ENCODE data around the gene SNAI1. TPM values are rescaled to one million over a fixed set of nuclear protein-coding genes. Genes with fewer than 3 reads are reported as not detected.
"Not testable (repeated sequence)": the region's sequence is repeated elsewhere in the genome, so short reads cannot be mapped to it uniquely, and the experiment has no call there.

The SNAI1 gene
- total and polyA plus RNA-seq, 5 donors from 2014 or later = 0.34 to 1.4 TPM; not detected in 3

- Histone ChIP-seq H3K9me3 (ENCODE audit: control insufficient read depth in 2 of 2, low read length in 2 of 2) (no peaks in the 10 kb centered on the region), H3K4me1 (ENCODE audit: control insufficient read depth, insufficient read depth, low read length, poor library complexity, severe bottlenecking) (no peaks in the 10 kb centered on the region), H3K27me3 (ENCODE audit: control insufficient read depth, insufficient read depth, low read length) (no peaks in the 10 kb centered on the region), H3K4me3 (ENCODE audit: low read depth, low read length) (no peak overlapping the region), H3K36me3 (ENCODE audit: control insufficient read depth, insufficient read depth, low read length) (no peaks in the 10 kb centered on the region), H3K27ac (ENCODE audit: insufficient read depth, low read length, poor library complexity, severe bottlenecking) (no peak overlapping the region)
- no peaks in the 10 kb centered on the region for H3K4me1 Mint-ChIP-seq
- ATAC-seq (ENCODE audit: low read depth in 2 of 2) (no peak), DNase-seq (no peak)
- no peak overlapping the region for H3K4me3 Mint-ChIP-seq
- H3K36me3 Mint-ChIP-seq = no peaks in the 10 kb centered on the region
- H3K9me3 Mint-ChIP-seq = no peaks in the 10 kb centered on the region
- peaks cover 12% of the 10 kb centered on the region for H3K27me3 Mint-ChIP-seq
- H3K27ac Mint-ChIP-seq = peak overlapping the region in 1 of 3 donors; percentile 20
Observed at GRCh38 chr20:49990271-49990720, 7.5 kb downstream of the SNAI1 start.

- Mint-ChIP-seq H3K27ac (no peak overlapping the region), H3K36me3 (no peaks in the 10 kb centered on the region), H3K9me3 (peaks cover 0 to 4% (median 0%) of the 10 kb centered on the region in 7 donors), H3K27me3 (peaks cover 21% of the 10 kb centered on the region), H3K4me3 (no peak overlapping the region), H3K4me1 (no peaks in the 10 kb centered on the region)
- ATAC-seq (ENCODE audit: low read depth in 2 of 2) = no peak
- no peaks in the 10 kb centered on the region for H3K9me3 ChIP-seq (ENCODE audit: control insufficient read depth in 2 of 2, low read length in 2 of 2)
- DNase-seq = no peak
- no peaks in the 10 kb centered on the region for H3K27me3 ChIP-seq (ENCODE audit: control insufficient read depth, insufficient read depth, low read length)
- no peak overlapping the region for H3K27ac ChIP-seq (ENCODE audit: insufficient read depth, low read length, poor library complexity, severe bottlenecking)
- no peak overlapping the region for H3K4me3 ChIP-seq (ENCODE audit: low read depth, low read length)
- no peaks in the 10 kb centered on the region for H3K36me3 ChIP-seq (ENCODE audit: control insufficient read depth, insufficient read depth, low read length)
- no peaks in the 10 kb centered on the region for H3K4me1 ChIP-seq (ENCODE audit: control insufficient read depth, insufficient read depth, low read length, poor library complexity, severe bottlenecking)
Observed at GRCh38 chr20:49993301-49993751, 10.5 kb downstream of the SNAI1 start.

- no peak overlapping the region for H3K4me3 Mint-ChIP-seq
- ATAC-seq (ENCODE audit: low read depth in 2 of 2) = no peak
- H3K4me1 Mint-ChIP-seq = no peaks in the 10 kb centered on the region
Observed at GRCh38 chr20:49995586-49995985, 12.8 kb downstream of the SNAI1 start.

GRCh38 chr20:49998478-49999188 is 15.9 kb downstream of the SNAI1 start:
- H3K36me3 Mint-ChIP-seq = not testable (repeated sequence)

More at GRCh38 chr20:49995586-49995985, 12.8 kb downstream of the SNAI1 start:
- H3K36me3 Mint-ChIP-seq = no peaks in the 10 kb centered on the region
- H3K9me3 Mint-ChIP-seq = peaks cover 0 to 4% (median 0%) of the 10 kb centered on the region in 7 donors
- no peaks in the 10 kb centered on the region for H3K9me3 ChIP-seq (ENCODE audit: control insufficient read depth in 2 of 2, low read length in 2 of 2)
- no peak for DNase-seq
- no peaks in the 10 kb centered on the region for H3K36me3 ChIP-seq (ENCODE audit: control insufficient read depth, insufficient read depth, low read length)
- no peak overlapping the region for H3K4me3 ChIP-seq (ENCODE audit: low read depth, low read length)
- H3K27me3 ChIP-seq (ENCODE audit: control insufficient read depth, insufficient read depth, low read length) = no peaks in the 10 kb centered on the region
- no peak overlapping the region for H3K27ac ChIP-seq (ENCODE audit: insufficient read depth, low read length, poor library complexity, severe bottlenecking)
- H3K27ac Mint-ChIP-seq = no peak overlapping the region
- H3K4me1 ChIP-seq (ENCODE audit: control insufficient read depth, insufficient read depth, low read length, poor library complexity, severe bottlenecking) = no peaks in the 10 kb centered on the region
- H3K27me3 Mint-ChIP-seq = peaks cover 20% of the 10 kb centered on the region

GRCh38 chr20:49999329-49999728 is 16.5 kb downstream of the SNAI1 start:
- Histone ChIP-seq H3K4me3 (ENCODE audit: low read depth, low read length) (no peak overlapping the region), H3K27ac (ENCODE audit: insufficient read depth, low read length, poor library complexity, severe bottlenecking) (no peak overlapping the region), H3K9me3 (ENCODE audit: control insufficient read depth in 2 of 2, low read length in 2 of 2) (no peaks in the 10 kb centered on the region), H3K4me1 (ENCODE audit: control insufficient read depth, insufficient read depth, low read length, poor library complexity, severe bottlenecking) (no peaks in the 10 kb centered on the region), H3K36me3 (ENCODE audit: control insufficient read depth, insufficient read depth, low read length) (no peaks in the 10 kb centered on the region), H3K27me3 (ENCODE audit: control insufficient read depth, insufficient read depth, low read length) (no peaks in the 10 kb centered on the region)
- DNase-seq (no peak), ATAC-seq (ENCODE audit: low read depth in 2 of 2) (peak; percentile 31 to 37)
- Mint-ChIP-seq H3K9me3 (peaks cover 0 to 4% (median 0%) of the 10 kb centered on the region in 7 donors), H3K36me3 (no peaks in the 10 kb centered on the region), H3K27ac (no peak overlapping the region), H3K27me3 (peaks cover 21% of the 10 kb centered on the region), H3K4me1 (no peaks in the 10 kb centered on the region), H3K4me3 (no peak overlapping the region)

More at GRCh38 chr20:49998478-49999188, 15.9 kb downstream of the SNAI1 start:
- not testable (repeated sequence) for H3K27ac ChIP-seq (ENCODE audit: insufficient read depth, low read length, poor library complexity, severe bottlenecking); H3K4me3 Mint-ChIP-seq; H3K4me3 ChIP-seq (ENCODE audit: low read depth, low read length); H3K9me3 Mint-ChIP-seq; H3K27me3 ChIP-seq (ENCODE audit: control insufficient read depth, insufficient read depth, low read length); H3K9me3 ChIP-seq (ENCODE audit: control insufficient read depth in 2 of 2, low read length in 2 of 2); DNase-seq; ATAC-seq (ENCODE audit: low read depth in 2 of 2); H3K36me3 ChIP-seq (ENCODE audit: control insufficient read depth, insufficient read depth, low read length); H3K4me1 Mint-ChIP-seq; H3K4me1 ChIP-seq (ENCODE audit: control insufficient read depth, insufficient read depth, low read length, poor library complexity, severe bottlenecking); H3K27ac Mint-ChIP-seq
- peaks cover 22% of the 10 kb centered on the region for H3K27me3 Mint-ChIP-seq

- not testable (repeated sequence) for H3K9me3 ChIP-seq (ENCODE audit: control insufficient read depth in 2 of 2, low read length in 2 of 2); H3K4me3 ChIP-seq (ENCODE audit: low read depth, low read length); H3K36me3 ChIP-seq (ENCODE audit: control insufficient read depth, insufficient read depth, low read length); H3K4me1 Mint-ChIP-seq; H3K9me3 Mint-ChIP-seq; H3K36me3 Mint-ChIP-seq; H3K4me1 ChIP-seq (ENCODE audit: control insufficient read depth, insufficient read depth, low read length, poor library complexity, severe bottlenecking); H3K4me3 Mint-ChIP-seq; H3K27ac ChIP-seq (ENCODE audit: insufficient read depth, low read length, poor library complexity, severe bottlenecking); H3K27me3 ChIP-seq (ENCODE audit: control insufficient read depth, insufficient read depth, low read length); ATAC-seq (ENCODE audit: low read depth in 2 of 2); DNase-seq
- H3K27me3 Mint-ChIP-seq = peaks cover 32% of the 10 kb centered on the region
- H3K27ac Mint-ChIP-seq = peak overlapping the region in 1 of 3 donors; percentile 73
Observed at GRCh38 chr20:50000548-50001222, 17.9 kb downstream of the SNAI1 start.

GRCh38 chr20:50001784-50002311 is 19.1 kb downstream of the SNAI1 start:
- Mint-ChIP-seq H3K4me1 (no peaks in the 10 kb centered on the region), H3K9me3 (peaks cover 0 to 2% (median 0%) of the 10 kb centered on the region in 7 donors), H3K4me3 (no peak overlapping the region), H3K27ac (no peak overlapping the region), H3K36me3 (no peaks in the 10 kb centered on the region), H3K27me3 (peaks cover 29% of the 10 kb centered on the region)
- DNase-seq = no peak
- no peak overlapping the region for H3K4me3 ChIP-seq (ENCODE audit: low read depth, low read length)
- H3K27me3 ChIP-seq (ENCODE audit: control insufficient read depth, insufficient read depth, low read length) = no peaks in the 10 kb centered on the region
- no peaks in the 10 kb centered on the region for H3K36me3 ChIP-seq (ENCODE audit: control insufficient read depth, insufficient read depth, low read length)
- ATAC-seq (ENCODE audit: low read depth in 2 of 2) = no peak
- no peaks in the 10 kb centered on the region for H3K9me3 ChIP-seq (ENCODE audit: control insufficient read depth in 2 of 2, low read length in 2 of 2)
- no peak overlapping the region for H3K27ac ChIP-seq (ENCODE audit: insufficient read depth, low read length, poor library complexity, severe bottlenecking)
- H3K4me1 ChIP-seq (ENCODE audit: control insufficient read depth, insufficient read depth, low read length, poor library complexity, severe bottlenecking) = no peaks in the 10 kb centered on the region
